ENCODE results near the gene PVR.
"Not testable (repeated sequence)": the region's sequence is repeated elsewhere in the genome, so short reads cannot be mapped to it uniquely, and the experiment has no call there.

Gene PVR

GRCh38 chr19:44703336-44704078 is 59.8 kb downstream of the PVR start:
- DNase-seq = no peak

GRCh38 chr19:44704982-44705381 is 61.3 kb downstream of the PVR start:
- DNase-seq = no peak

- DNase-seq = no peak
Observed at GRCh38 chr19:44705502-44706010, 61.8 kb downstream of the PVR start.

- DNase-seq = no peak
Observed at GRCh38 chr19:44706506-44707236, 63.0 kb downstream of the PVR start.

- no peak for DNase-seq
Observed at GRCh38 chr19:44707794-44708193, 64.1 kb downstream of the PVR start.

GRCh38 chr19:44708940-44709339 is 65.2 kb downstream of the PVR start:
- DNase-seq = no peak

- not testable (repeated sequence) for DNase-seq
Observed at GRCh38 chr19:44709434-44710266, 65.9 kb downstream of the PVR start.

GRCh38 chr19:44710483-44710882 is 66.8 kb downstream of the PVR start:
- DNase-seq = no peak

GRCh38 chr19:44712864-44713515 is 69.3 kb downstream of the PVR start:
- peak; percentile 83 for DNase-seq

All from MV-4-11 (cell line).